Ectodermal cell (in vitro differentiated cells): ENCODE results near the gene SORL1-AS1.

ENCODE experiments used
- H3K27ac ChIP-seq: 2 replicates; pipeline ENCODE4 v1.7.0; 2013; ENCODE audit warnings: mild to moderate bottlenecking, low read depth, low read length; ENCODE audit not compliant: insufficient read depth, poor library complexity, severe bottlenecking
- H3K27me3 ChIP-seq: 2 replicates; pipeline ENCODE4 v1.7.0; 2013; ENCODE audit warnings: mild to moderate bottlenecking, low read length; ENCODE audit not compliant: insufficient read depth, control insufficient read depth, poor library complexity, severe bottlenecking
- H3K36me3 ChIP-seq: one replicate; pipeline ENCODE4 v1.7.0; 2013; ENCODE audit warnings: low read length; ENCODE audit not compliant: control insufficient read depth, insufficient read depth
- H3K4me1 ChIP-seq: one replicate; pipeline ENCODE4 v1.7.0; 2013; ENCODE audit warnings: low read length; ENCODE audit not compliant: control insufficient read depth, insufficient read depth
- H3K4me3 ChIP-seq: 2 replicates; pipeline ENCODE4 v1.7.0; 2013; ENCODE audit warnings: low read depth, low read length, control low read depth; ENCODE audit not compliant: insufficient read depth
- H3K9me3 ChIP-seq: 2 replicates; pipeline ENCODE4 v1.7.0; 2013; ENCODE audit warnings: mild to moderate bottlenecking, low read length, moderate library complexity; ENCODE audit not compliant: control insufficient read depth
- WGBS, 2 experiments: methylation state at CpG; one replicate each; pipeline ENCODE4 v1.1.7; 2013; ENCODE audit warnings: missing lambda C conversion rate in 2 of 2; 5-methylcytosine and 5-hydroxymethylcytosine counted together

The SORL1-AS1 gene

GRCh38 chr11:121443688-121444275, 9.0 kb downstream of the SORL1-AS1 start:
- no peaks in the 10 kb centered on the region for H3K36me3 ChIP-seq
- H3K4me3 ChIP-seq: no peak overlapping the region
- H3K4me1 ChIP-seq: peaks cover 20% of the 10 kb centered on the region
- 85 to 93% methylated on average over 4 of the region's 4 CpGs for WGBS, 2 experiments
- no peaks in the 10 kb centered on the region for H3K27me3 ChIP-seq
- no peaks in the 10 kb centered on the region for H3K9me3 ChIP-seq
- no peak overlapping the region for H3K27ac ChIP-seq

GRCh38 chr11:121441521-121441920, 11.2 kb downstream of the SORL1-AS1 start:
- Histone ChIP-seq H3K27ac (peak overlapping the region; percentile 44), H3K9me3 (no peaks in the 10 kb centered on the region), H3K4me1 (peaks cover 17% of the 10 kb centered on the region), H3K4me3 (no peak overlapping the region), H3K36me3 (no peaks in the 10 kb centered on the region), H3K27me3 (no peaks in the 10 kb centered on the region)
- 15 to 21% methylated on average over 2 of the region's 2 CpGs for WGBS, 2 experiments

- Histone ChIP-seq H3K4me3 (no peak overlapping the region), H3K27ac (no peak overlapping the region), H3K9me3 (no peaks in the 10 kb centered on the region), H3K36me3 (no peaks in the 10 kb centered on the region), H3K4me1 (peaks cover 12% of the 10 kb centered on the region), H3K27me3 (no peaks in the 10 kb centered on the region)
Observed at GRCh38 chr11:121439759-121440158, 13.0 kb downstream of the SORL1-AS1 start.

GRCh38 chr11:121439337-121439736, 13.4 kb downstream of the SORL1-AS1 start:
- Histone ChIP-seq H3K9me3 (no peaks in the 10 kb centered on the region), H3K36me3 (no peaks in the 10 kb centered on the region), H3K27me3 (no peaks in the 10 kb centered on the region), H3K27ac (no peak overlapping the region), H3K4me3 (no peak overlapping the region), H3K4me1 (peaks cover 9% of the 10 kb centered on the region)
- 91 to 93% methylated on average over 3 to 4 of the region's 4 CpGs for WGBS, 2 experiments

- no peak overlapping the region for H3K27ac ChIP-seq
- H3K9me3 ChIP-seq: no peaks in the 10 kb centered on the region
- no peaks in the 10 kb centered on the region for H3K4me1 ChIP-seq
- no peaks in the 10 kb centered on the region for H3K27me3 ChIP-seq
- WGBS, 2 experiments: 94 to 95% methylated on average over 4 of the region's 4 CpGs
- no peak overlapping the region for H3K4me3 ChIP-seq
- no peaks in the 10 kb centered on the region for H3K36me3 ChIP-seq
Observed at GRCh38 chr11:121437686-121438078, 15.1 kb downstream of the SORL1-AS1 start.

GRCh38 chr11:121437018-121437685, 15.6 kb downstream of the SORL1-AS1 start:
- Histone ChIP-seq H3K4me1 (no peaks in the 10 kb centered on the region), H3K9me3 (no peaks in the 10 kb centered on the region), H3K27me3 (no peaks in the 10 kb centered on the region), H3K36me3 (no peaks in the 10 kb centered on the region), H3K4me3 (no peak overlapping the region), H3K27ac (no peak overlapping the region)

GRCh38 chr11:121435551-121436511, 16.9 kb downstream of the SORL1-AS1 start:
- Histone ChIP-seq H3K4me1 (no peaks in the 10 kb centered on the region), H3K27ac (no peak overlapping the region), H3K4me3 (no peak overlapping the region), H3K27me3 (no peaks in the 10 kb centered on the region), H3K36me3 (no peaks in the 10 kb centered on the region), H3K9me3 (no peaks in the 10 kb centered on the region)
- 67 to 74% methylated on average over 3 of the region's 3 CpGs for WGBS, 2 experiments

- WGBS, 2 experiments: 62 to 64% methylated on average over 4 of the region's 4 CpGs
- no peak overlapping the region for H3K27ac ChIP-seq
- no peaks in the 10 kb centered on the region for H3K4me1 ChIP-seq
- H3K9me3 ChIP-seq: no peaks in the 10 kb centered on the region
- H3K27me3 ChIP-seq: no peaks in the 10 kb centered on the region
- no peaks in the 10 kb centered on the region for H3K36me3 ChIP-seq
- no peak overlapping the region for H3K4me3 ChIP-seq
Observed at GRCh38 chr11:121435132-121435531, 17.6 kb downstream of the SORL1-AS1 start.

- no peak overlapping the region for H3K4me3 ChIP-seq
- WGBS, 2 experiments: 91 to 93% methylated on average over 3 of the region's 4 CpGs
- H3K4me1 ChIP-seq: peaks cover 5% of the 10 kb centered on the region
- H3K27me3 ChIP-seq: peaks cover 4% of the 10 kb centered on the region
- H3K27ac ChIP-seq: no peak overlapping the region
- no peaks in the 10 kb centered on the region for H3K36me3 ChIP-seq
- no peaks in the 10 kb centered on the region for H3K9me3 ChIP-seq
Observed at GRCh38 chr11:121431820-121432526, 20.8 kb downstream of the SORL1-AS1 start.

- H3K27me3 ChIP-seq: peaks cover 10% of the 10 kb centered on the region
- H3K36me3 ChIP-seq: no peaks in the 10 kb centered on the region
- no peak overlapping the region for H3K27ac ChIP-seq
- 84 to 86% methylated on average over 2 of the region's 3 CpGs for WGBS, 2 experiments
- no peak overlapping the region for H3K4me3 ChIP-seq
- no peaks in the 10 kb centered on the region for H3K9me3 ChIP-seq
- peaks cover 11% of the 10 kb centered on the region for H3K4me1 ChIP-seq
Observed at GRCh38 chr11:121429556-121429955, 23.2 kb downstream of the SORL1-AS1 start.
